ENCODE data around the gene TLR8. TPM values are rescaled to one million over a fixed set of nuclear protein-coding genes. Genes with fewer than 3 reads are reported as not detected.

TLR8 gene
- total and polyA plus RNA-seq, 2 of the 13 experiments (the other 11 are each of a cell fraction or from before 2014, with no cell fraction given) = not detected

DNA sequence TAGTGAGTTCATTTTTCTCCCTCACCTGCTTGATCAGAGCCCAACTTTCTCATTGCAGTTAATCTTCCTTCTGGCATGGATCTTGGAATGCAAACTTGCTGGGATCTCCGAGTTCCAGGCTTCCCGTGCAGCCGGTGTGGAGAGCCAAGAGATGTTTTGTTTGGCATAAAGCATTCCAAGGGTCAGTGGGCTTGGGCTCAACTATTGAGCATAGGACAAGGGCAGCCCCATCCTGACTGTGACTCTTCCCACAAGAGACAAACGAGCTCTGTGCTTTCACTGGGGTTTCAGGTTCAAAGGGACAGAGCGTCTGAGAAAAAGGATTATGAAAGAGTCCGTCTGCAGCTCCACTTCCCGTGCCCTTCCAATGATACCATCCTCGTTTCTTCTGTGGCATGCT is 29.0 kb upstream of the TLR8 start (continued):
- TF ChIP-seq, protein P1, sequence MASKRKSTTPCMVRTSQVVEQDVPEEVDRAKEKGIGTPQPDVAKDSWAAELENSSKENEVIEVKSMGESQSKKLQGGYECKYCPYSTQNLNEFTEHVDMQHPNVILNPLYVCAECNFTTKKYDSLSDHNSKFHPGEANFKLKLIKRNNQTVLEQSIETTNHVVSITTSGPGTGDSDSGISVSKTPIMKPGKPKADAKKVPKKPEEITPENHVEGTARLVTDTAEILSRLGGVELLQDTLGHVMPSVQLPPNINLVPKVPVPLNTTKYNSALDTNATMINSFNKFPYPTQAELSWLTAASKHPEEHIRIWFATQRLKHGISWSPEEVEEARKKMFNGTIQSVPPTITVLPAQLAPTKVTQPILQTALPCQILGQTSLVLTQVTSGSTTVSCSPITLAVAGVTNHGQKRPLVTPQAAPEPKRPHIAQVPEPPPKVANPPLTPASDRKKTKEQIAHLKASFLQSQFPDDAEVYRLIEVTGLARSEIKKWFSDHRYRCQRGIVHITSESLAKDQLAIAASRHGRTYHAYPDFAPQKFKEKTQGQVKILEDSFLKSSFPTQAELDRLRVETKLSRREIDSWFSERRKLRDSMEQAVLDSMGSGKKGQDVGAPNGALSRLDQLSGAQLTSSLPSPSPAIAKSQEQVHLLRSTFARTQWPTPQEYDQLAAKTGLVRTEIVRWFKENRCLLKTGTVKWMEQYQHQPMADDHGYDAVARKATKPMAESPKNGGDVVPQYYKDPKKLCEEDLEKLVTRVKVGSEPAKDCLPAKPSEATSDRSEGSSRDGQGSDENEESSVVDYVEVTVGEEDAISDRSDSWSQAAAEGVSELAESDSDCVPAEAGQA (IDR thresholded peaks at IDR 0.05; ENCODE audit: low read depth) = no peak
- TF ChIP-seq, protein P1 (CRISPR knock-in tag; IDR thresholded peaks at IDR 0.05; ENCODE audit: borderline replicate concordance) = no peak
- no peak for TF ChIP-seq ZFP62 (CRISPR knock-in tag; IDR thresholded peaks at IDR 0.05)
- TF ChIP-seq, protein P2, sequence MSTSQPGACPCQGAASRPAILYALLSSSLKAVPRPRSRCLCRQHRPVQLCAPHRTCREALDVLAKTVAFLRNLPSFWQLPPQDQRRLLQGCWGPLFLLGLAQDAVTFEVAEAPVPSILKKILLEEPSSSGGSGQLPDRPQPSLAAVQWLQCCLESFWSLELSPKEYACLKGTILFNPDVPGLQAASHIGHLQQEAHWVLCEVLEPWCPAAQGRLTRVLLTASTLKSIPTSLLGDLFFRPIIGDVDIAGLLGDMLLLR (CRISPR knock-in tag; IDR thresholded peaks at IDR 0.05) = no peak
- TF ChIP-seq SSRP1 (CRISPR knock-in tag; IDR thresholded peaks at IDR 0.05) = no peak
- no peak for TF ChIP-seq ZNF430 (CRISPR knock-in tag; IDR thresholded peaks at IDR 0.05)
- TF ChIP-seq, protein P3, sequence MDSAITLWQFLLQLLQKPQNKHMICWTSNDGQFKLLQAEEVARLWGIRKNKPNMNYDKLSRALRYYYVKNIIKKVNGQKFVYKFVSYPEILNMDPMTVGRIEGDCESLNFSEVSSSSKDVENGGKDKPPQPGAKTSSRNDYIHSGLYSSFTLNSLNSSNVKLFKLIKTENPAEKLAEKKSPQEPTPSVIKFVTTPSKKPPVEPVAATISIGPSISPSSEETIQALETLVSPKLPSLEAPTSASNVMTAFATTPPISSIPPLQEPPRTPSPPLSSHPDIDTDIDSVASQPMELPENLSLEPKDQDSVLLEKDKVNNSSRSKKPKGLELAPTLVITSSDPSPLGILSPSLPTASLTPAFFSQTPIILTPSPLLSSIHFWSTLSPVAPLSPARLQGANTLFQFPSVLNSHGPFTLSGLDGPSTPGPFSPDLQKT (CRISPR knock-in tag; IDR thresholded peaks at IDR 0.05; ENCODE audit: borderline replicate concordance) = no peak

Measured in HepG2 (cell line).